Peyer's patch (tissue), 4 donors: ENCODE data around the gene COL23A1. TPM values are rescaled to one million over a fixed set of nuclear protein-coding genes. Genes with fewer than 3 reads are reported as not detected.

Experiments used
- DNase-seq, 3 donors: peaks; one replicate each; pipeline ENCODE4 v3.0.0-alpha.2; 2017 to 2019
- H3K27ac ChIP-seq, 4 donors: fragments of 200-600 bp; sonication (generic); one replicate each; pipeline ENCODE4 v1.5.1; 2016 to 2019
- H3K27me3 ChIP-seq, 2 donors: fragments of 200-600 bp; sonication (generic); one replicate each; pipeline ENCODE4 v1.5.1; 2019
- H3K36me3 ChIP-seq, 3 donors: fragments of 200-600 bp; sonication (generic); one replicate each; pipeline ENCODE4 v1.5.1; 2016 to 2019
- H3K4me1 ChIP-seq, 4 donors: fragments of 200-600 bp; sonication (generic); one replicate each; pipeline ENCODE4 v1.5.1; 2016 to 2019
- H3K4me3 ChIP-seq, 4 donors: fragments of 200-600 bp; sonication (generic); 1 replicate in 3 of 4; 2 replicates in 1 of 4; pipeline ENCODE4 v1.5.1; 2016 to 2019; ENCODE audit warnings: mild to moderate bottlenecking in 1 of 4
- H3K9me3 ChIP-seq, 4 donors: fragments of 200-600 bp; sonication (generic); one replicate each; pipeline ENCODE4 v1.5.1; 2016 to 2019; ENCODE audit warnings: mild to moderate bottlenecking in 1 of 4
- CTCF ChIP-seq, 6 experiments: fragments of 450-650 bp in 4 of 6; fragments of 200-600 bp in 2 of 6; sonication (generic) in 1 of 6; IDR thresholded peaks; one replicate each; pipeline ENCODE4 v1.5.1; 2017 to 2019; ENCODE audit warnings: antibody characterized with exemption in 6 of 6, mild to moderate bottlenecking in 3 of 6, moderate library complexity in 1 of 6
- POLR2A ChIP-seq, 2 donors: fragments of 450-650 bp; IDR thresholded peaks; one replicate each; pipeline ENCODE4 v1.5.1; 2017; ENCODE audit warnings: antibody characterized with exemption in 2 of 2, mild to moderate bottlenecking in 2 of 2, moderate library complexity in 2 of 2
- total RNA-seq, 4 donors: library from RNA; depleted of rRNA; stranded (reverse); fragments of >200 nt; gene quantifications; one replicate each; pipeline ENCODE4 v1.1.0, GENCODE V29; 2016

The COL23A1 gene
- total RNA-seq, 4 donors from 2014 or later, result 0.57 to 5.8 (median 1.2) TPM; not detected in 1

DNA sequence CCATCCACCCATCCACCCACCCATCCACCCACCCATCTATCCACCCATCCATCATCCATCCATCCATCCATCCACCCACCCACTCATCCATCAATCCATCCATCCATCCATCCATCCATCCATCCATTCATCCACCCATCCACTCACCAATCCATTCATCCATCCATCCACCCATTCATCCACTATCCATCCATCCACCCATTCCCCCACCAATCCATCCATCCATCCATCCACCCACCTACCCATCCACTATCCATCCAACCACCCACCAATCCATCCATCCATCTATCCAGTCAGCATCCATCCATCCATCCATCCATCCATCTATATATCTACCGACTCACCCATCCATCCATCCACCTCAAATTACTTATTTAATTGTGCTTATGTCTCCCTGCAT is 320.7 kb downstream of the COL23A1 start:
- no peak for TF ChIP-seq POLR2A (IDR thresholded peaks at IDR 0.05)
- no peak overlapping the region for H3K4me3 ChIP-seq
- no peaks in the 10 kb centered on the region for H3K4me1 ChIP-seq
- no peaks in the 10 kb centered on the region for H3K27me3 ChIP-seq
- no peaks in the 10 kb centered on the region for H3K36me3 ChIP-seq
- no peaks in the 10 kb centered on the region for H3K9me3 ChIP-seq
- DNase-seq, result no peak
- no peak overlapping the region for H3K27ac ChIP-seq

DNA sequence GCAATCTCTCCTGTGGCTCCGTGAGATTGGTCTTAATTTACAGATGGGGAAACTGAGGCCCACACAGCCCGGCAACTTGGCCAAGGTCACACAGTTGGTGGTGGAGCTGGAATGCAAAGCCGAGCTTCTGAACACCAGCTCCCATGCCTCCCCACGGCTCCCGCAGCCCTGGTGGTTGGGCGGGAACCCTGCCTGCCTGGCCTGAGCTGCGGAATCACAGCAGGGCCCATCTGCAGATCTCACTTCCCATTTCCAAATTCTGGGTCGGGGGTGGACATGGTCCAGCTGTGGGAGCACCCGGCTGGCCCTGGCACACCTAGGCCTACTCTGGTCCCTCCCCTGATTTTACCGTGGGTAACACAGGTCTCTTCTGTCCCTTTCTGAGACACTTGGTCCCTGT is 322.3 kb downstream of the COL23A1 start:
- DNase-seq, result no peak
- TF ChIP-seq POLR2A (IDR thresholded peaks at IDR 0.05), result no peak
- no peak for TF ChIP-seq CTCF (IDR thresholded peaks at IDR 0.05)
- Histone ChIP-seq H3K27me3 (no peaks in the 10 kb centered on the region), H3K27ac (no peak overlapping the region), H3K4me1 (no peaks in the 10 kb centered on the region), H3K4me3 (no peak overlapping the region), H3K36me3 (no peaks in the 10 kb centered on the region), H3K9me3 (no peaks in the 10 kb centered on the region)

- no peak for DNase-seq
- TF ChIP-seq CTCF (IDR thresholded peaks at IDR 0.05) (no peak), POLR2A (IDR thresholded peaks at IDR 0.05) (no peak)
These were observed 322.9 kb downstream of the COL23A1 start for GRCh38 chr5:178267245-178267644.

GRCh38 chr5:178266581-178266980 is 323.6 kb downstream of the COL23A1 start:
- no peak for DNase-seq
- Histone ChIP-seq H3K4me3 (no peak overlapping the region), H3K36me3 (no peaks in the 10 kb centered on the region), H3K9me3 (no peaks in the 10 kb centered on the region), H3K27ac (no peak overlapping the region), H3K4me1 (no peaks in the 10 kb centered on the region), H3K27me3 (no peaks in the 10 kb centered on the region)
- TF ChIP-seq CTCF (IDR thresholded peaks at IDR 0.05) (no peak), POLR2A (IDR thresholded peaks at IDR 0.05) (no peak)

More at GRCh38 chr5:178267245-178267644, 322.9 kb downstream of the COL23A1 start:
- Histone ChIP-seq H3K27me3 (no peaks in the 10 kb centered on the region), H3K4me1 (no peaks in the 10 kb centered on the region), H3K4me3 (no peak overlapping the region), H3K9me3 (no peaks in the 10 kb centered on the region), H3K36me3 (no peaks in the 10 kb centered on the region), H3K27ac (no peak overlapping the region)

DNA sequence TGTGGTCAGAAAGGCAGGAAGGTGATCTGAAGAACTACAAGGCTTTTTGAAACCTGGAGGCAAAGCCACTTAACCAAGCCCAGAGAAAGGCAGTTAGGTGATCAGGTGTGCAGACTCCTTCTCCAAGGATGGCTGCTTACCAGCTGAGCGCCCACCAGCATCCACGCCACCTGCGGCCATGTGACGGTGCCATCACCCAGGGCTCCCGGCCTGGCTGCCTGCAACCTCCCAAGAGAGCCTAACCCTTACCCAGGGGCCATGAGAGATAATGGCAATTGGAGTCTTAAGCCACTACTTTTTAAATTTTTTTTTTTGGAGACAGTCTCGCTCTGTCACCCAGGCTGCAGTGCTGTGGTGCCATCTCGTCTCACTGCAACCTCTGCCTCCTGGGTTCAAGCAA is 324.4 kb downstream of the COL23A1 start:
- Histone ChIP-seq H3K36me3 (no peaks in the 10 kb centered on the region), H3K27ac (no peak overlapping the region), H3K4me3 (no peak overlapping the region), H3K9me3 (no peaks in the 10 kb centered on the region), H3K4me1 (no peaks in the 10 kb centered on the region), H3K27me3 (no peaks in the 10 kb centered on the region)
- no peak for DNase-seq
- TF ChIP-seq CTCF (IDR thresholded peaks at IDR 0.05) (no peak), POLR2A (IDR thresholded peaks at IDR 0.05) (no peak)

DNA sequence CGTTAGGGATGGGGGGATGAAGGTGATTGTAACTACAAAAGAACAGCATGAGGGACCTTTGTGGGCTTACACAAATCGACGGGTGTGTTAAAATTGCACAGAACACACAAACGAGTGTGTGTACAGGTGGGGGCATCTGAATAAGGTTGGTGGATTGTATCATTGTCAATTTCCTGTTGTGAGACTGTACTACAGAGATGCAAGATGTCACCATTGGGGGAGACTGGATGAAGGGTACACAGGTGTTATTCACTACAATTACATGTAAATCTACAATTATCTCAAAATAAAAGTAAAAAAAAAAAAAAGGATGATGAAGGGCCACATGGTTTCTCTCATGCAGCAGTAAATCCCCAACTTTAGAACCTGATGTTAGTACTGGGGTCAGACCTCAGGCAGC is 326.1 kb downstream of the COL23A1 start:
- no peak for DNase-seq
- no peak for TF ChIP-seq POLR2A (IDR thresholded peaks at IDR 0.05)
- TF ChIP-seq CTCF (IDR thresholded peaks at IDR 0.05), result no peak
- no peak overlapping the region for H3K4me3 ChIP-seq
- no peaks in the 10 kb centered on the region for H3K27me3 ChIP-seq
- no peaks in the 10 kb centered on the region for H3K36me3 ChIP-seq
- H3K4me1 ChIP-seq, result no peaks in the 10 kb centered on the region
- H3K27ac ChIP-seq, result no peak overlapping the region
- H3K9me3 ChIP-seq, result no peaks in the 10 kb centered on the region
